H9 (cell line): Measurements from ENCODE around the gene GMPR2. TPM values are rescaled to one million over a fixed set of nuclear protein-coding genes. Genes with fewer than 3 reads are reported as not detected.

Experiments
- DNase-seq: peaks from one replicate; pipeline ENCODE4 v3.0.0-alpha.2; 2017
- H2AFZ ChIP-seq: one replicate; pipeline ENCODE4 v1.6.1; 2013; ENCODE audit warnings: mild to moderate bottlenecking, low read length, control low read depth, moderate library complexity
- H2AK5ac ChIP-seq: 2 replicates; pipeline ENCODE4 v1.6.1; 2013; ENCODE audit warnings: low read length, control low read depth, mixed read lengths; ENCODE audit not compliant: insufficient read length
- H2BK120ac ChIP-seq: one replicate; pipeline ENCODE4 v1.6.1; 2013; ENCODE audit warnings: low read depth, mild to moderate bottlenecking, low read length, control low read depth, inconsistent platforms; ENCODE audit not compliant: poor library complexity, severe bottlenecking
- H2BK12ac ChIP-seq: 2 replicates; pipeline ENCODE4 v1.6.1; 2013; ENCODE audit warnings: low read length, control low read depth, mixed read lengths, low read depth; ENCODE audit not compliant: insufficient read length
- H2BK15ac ChIP-seq: 2 replicates; pipeline ENCODE4 v1.6.1; 2013; ENCODE audit warnings: low read depth, low read length, control low read depth
- H2BK20ac ChIP-seq: one replicate; pipeline ENCODE4 v1.6.1; 2013; ENCODE audit warnings: low read depth, mild to moderate bottlenecking, low read length, control low read depth, inconsistent platforms; ENCODE audit not compliant: poor library complexity, severe bottlenecking
- H2BK5ac ChIP-seq: 2 replicates; pipeline ENCODE4 v1.6.1; 2013; ENCODE audit warnings: low read length, control low read depth, mixed read lengths; ENCODE audit not compliant: insufficient read length
- H3K14ac ChIP-seq: 2 replicates; pipeline ENCODE4 v1.6.1; 2013; ENCODE audit warnings: low read length, control low read depth; ENCODE audit not compliant: insufficient read depth
- H3K18ac ChIP-seq: 2 replicates; pipeline ENCODE4 v1.6.1; 2013; ENCODE audit warnings: low read depth, mild to moderate bottlenecking, mixed read lengths, low read length, control low read depth; ENCODE audit not compliant: insufficient read length
- H3K23ac ChIP-seq: 2 replicates; pipeline ENCODE4 v1.6.1; 2013; ENCODE audit warnings: low read length, control low read depth, mixed read lengths, low read depth; ENCODE audit not compliant: insufficient read length
- H3K23me2 ChIP-seq: 2 replicates; pipeline ENCODE4 v1.6.1; 2013; ENCODE audit warnings: low read depth, mild to moderate bottlenecking, mixed read lengths, low read length, control low read depth; ENCODE audit not compliant: insufficient read length, poor library complexity, severe bottlenecking
- H3K27ac ChIP-seq: 2 replicates; pipeline ENCODE4 v1.5.1; 2013; ENCODE audit warnings: low read length, control low read depth, mixed read lengths, low read depth; ENCODE audit not compliant: insufficient read length
- H3K27me3 ChIP-seq: 2 replicates; pipeline ENCODE4 v1.6.1; 2013; ENCODE audit warnings: low read length, control low read depth, inconsistent platforms; ENCODE audit not compliant: insufficient read depth
- H3K4ac ChIP-seq: 2 replicates; pipeline ENCODE4 v1.6.1; 2013; ENCODE audit warnings: low read depth, mild to moderate bottlenecking, control low read depth, inconsistent platforms, low read length, moderate library complexity
- H3K4me1 ChIP-seq: 2 replicates; pipeline ENCODE4 v1.6.1; 2013; ENCODE audit warnings: low read length, control low read depth, inconsistent platforms; ENCODE audit not compliant: insufficient read depth
- H3K4me2 ChIP-seq: 2 replicates; pipeline ENCODE4 v1.6.1; 2013; ENCODE audit warnings: low read length, control low read depth, mixed read lengths; ENCODE audit not compliant: insufficient read length, insufficient read depth
- H3K56ac ChIP-seq: 2 replicates; pipeline ENCODE4 v1.6.1; 2013; ENCODE audit warnings: low read depth, mild to moderate bottlenecking, mixed read lengths, low read length, control low read depth; ENCODE audit not compliant: insufficient read length
- H3K79me1 ChIP-seq: 2 replicates; pipeline ENCODE4 v1.6.1; 2013; ENCODE audit warnings: low read depth, mild to moderate bottlenecking, moderate library complexity, low read length, control low read depth, inconsistent platforms; ENCODE audit not compliant: insufficient read depth, poor library complexity, severe bottlenecking
- H3K79me2 ChIP-seq: 2 replicates; pipeline ENCODE4 v1.6.1; 2013; ENCODE audit warnings: low read length, control low read depth, inconsistent platforms; ENCODE audit not compliant: insufficient read depth
- H3K9ac ChIP-seq: 2 replicates; pipeline ENCODE4 v1.6.1; 2013; ENCODE audit warnings: low read length, control low read depth, mixed read lengths; ENCODE audit not compliant: insufficient read length; ENCODE audit errors: extremely low read depth
- H3K9me3 ChIP-seq: one replicate; pipeline ENCODE4 v1.6.1; 2013; ENCODE audit warnings: low read depth, low read length, inconsistent platforms; ENCODE audit not compliant: control insufficient read depth
- H3T11ph ChIP-seq: one replicate; pipeline ENCODE4 v1.6.1; 2013; ENCODE audit warnings: mild to moderate bottlenecking, low read length, control low read depth, inconsistent platforms
- H4K20me1 ChIP-seq: one replicate; pipeline ENCODE4 v1.6.1; 2013; ENCODE audit not compliant: control insufficient read depth, insufficient read length, insufficient read depth
- H4K5ac ChIP-seq: 2 replicates; pipeline ENCODE4 v1.6.1; 2013; ENCODE audit warnings: low read depth, mild to moderate bottlenecking, mixed read lengths, low read length, control low read depth; ENCODE audit not compliant: insufficient read length
- H4K8ac ChIP-seq: replicated peaks from 2 replicates; pipeline ENCODE4 v1.6.1; 2013; ENCODE audit warnings: low read length, control low read depth, mixed read lengths, low read depth; ENCODE audit not compliant: insufficient read length
- H4K91ac ChIP-seq: 2 replicates; pipeline ENCODE4 v1.6.1; 2013; ENCODE audit warnings: low read depth, mild to moderate bottlenecking, moderate library complexity, mixed read lengths, low read length, control low read depth; ENCODE audit not compliant: insufficient read length
- H3K27ac Mint-ChIP-seq, 3 experiments: 2 replicates in 2 of 3; 3 replicates in 1 of 3; pipeline ENCODE4 v1.8.0; 2020 to 2021; ENCODE audit warnings: mixed read lengths in 3 of 3, mild to moderate bottlenecking in 1 of 3, moderate library complexity in 1 of 3
- H3K27me3 Mint-ChIP-seq: 2 replicates; pipeline ENCODE4 v1.8.0; 2021; ENCODE audit warnings: low read depth, mild to moderate bottlenecking, moderate library complexity, mixed read lengths
- H3K36me3 Mint-ChIP-seq, 3 experiments: 2 replicates in 2 of 3; 3 replicates in 1 of 3; pipeline ENCODE4 v1.8.0; 2020 to 2021; ENCODE audit warnings: low read depth in 3 of 3, mixed read lengths in 3 of 3; ENCODE audit not compliant: insufficient read depth in 1 of 3
- H3K4me1 Mint-ChIP-seq, 2 experiments: 2 replicates each; pipeline ENCODE4 v1.8.0; 2020; ENCODE audit warnings: mixed read lengths in 2 of 2
- H3K4me3 Mint-ChIP-seq, 2 experiments: 2 replicates in 1 of 2; 3 replicates in 1 of 2; pipeline ENCODE4 v1.8.0; 2020 to 2021; ENCODE audit warnings: mild to moderate bottlenecking in 2 of 2, mixed read lengths in 2 of 2, moderate library complexity in 1 of 2
- H3K9me3 Mint-ChIP-seq, 2 experiments: 2 replicates in 1 of 2; 3 replicates in 1 of 2; pipeline ENCODE4 v1.8.0; 2020; ENCODE audit warnings: mild to moderate bottlenecking in 2 of 2, mixed read lengths in 2 of 2, moderate library complexity in 1 of 2
- CTCF ChIP-seq: fragments of 200-600 bp; sonication (generic); conservative IDR thresholded peaks from 3 replicates; pipeline ENCODE4 v1.8.0; 2021; ENCODE audit warnings: antibody characterized with exemption, mild to moderate bottlenecking
- WGBS: extraction: QIAGEN DNeasy Blood & Tissue Kit; methylation state at CpG from one replicate; pipeline ENCODE4 v1.1.7; 2013; ENCODE audit warnings: missing lambda C conversion rate, low lambda C conversion rate, mixed read lengths; ENCODE audit not compliant: insufficient read length; ENCODE audit errors: extremely low coverage; 5-methylcytosine and 5-hydroxymethylcytosine counted together
- total RNA-seq: library from RNA; stranded (reverse); gene quantifications from 2 replicates; pipeline ENCODE4 v1.2.1, GENCODE V29; 2021

The GMPR2 gene
- total RNA-seq, 1 experiment from 2014 or later: 84.7 TPM

- H3K23ac ChIP-seq: no peak overlapping the region
- no peak overlapping the region for H2BK5ac ChIP-seq
- no peak overlapping the region for H2BK20ac ChIP-seq
- TF ChIP-seq CTCF: no peak
- H2AFZ ChIP-seq: no peak overlapping the region
- H2BK12ac ChIP-seq: no peak overlapping the region
- H3K18ac ChIP-seq: no peak overlapping the region
- no peak overlapping the region for H4K5ac ChIP-seq
- no peak overlapping the region for H2BK15ac ChIP-seq
- H3K4ac ChIP-seq: no peak overlapping the region
- Mint-ChIP-seq H3K9me3 (no peaks in the 10 kb centered on the region), H3K4me1 (peaks cover 2% of the 10 kb centered on the region in 2 experiments; a peak in 1 of 4 replicates), H3K27me3 (no peaks in the 10 kb centered on the region), H3K4me3 (no peak overlapping the region), H3K36me3 (peaks cover 0 to 7% (median under 1%) of the 10 kb centered on the region in 3 experiments; a peak in 2 of 7 replicates), H3K27ac (no peak overlapping the region)
- H3K79me2 ChIP-seq: no peaks in the 10 kb centered on the region
- H3K23me2 ChIP-seq: no peaks in the 10 kb centered on the region
- H3T11ph ChIP-seq: no peak overlapping the region
- H4K8ac ChIP-seq: no peak overlapping the region
- no peak overlapping the region for H3K4me2 ChIP-seq
- no peak overlapping the region for H4K91ac ChIP-seq
- H3K14ac ChIP-seq: no peak overlapping the region
- no peak overlapping the region for H2AK5ac ChIP-seq
- no peak overlapping the region for H2BK120ac ChIP-seq
- DNase-seq: no peak
- no CpG with 5 or more reads among the region's 4 CpGs for whole genome bisulfite sequencing
- no peaks in the 10 kb centered on the region for H3K4me1 ChIP-seq
- no peak overlapping the region for H3K27ac ChIP-seq
- H4K20me1 ChIP-seq: no peaks in the 10 kb centered on the region
- H3K56ac ChIP-seq: no peak overlapping the region
- H3K79me1 ChIP-seq: no peaks in the 10 kb centered on the region
- no peak overlapping the region for H3K9ac ChIP-seq
- no peaks in the 10 kb centered on the region for H3K27me3 ChIP-seq
- H3K9me3 ChIP-seq: no peaks in the 10 kb centered on the region
Measured at GRCh38 chr14:24285351-24285750, 52.6 kb downstream of the GMPR2 start.
